ENCODE measurements around the gene PIGR.

The PIGR gene

DNA sequence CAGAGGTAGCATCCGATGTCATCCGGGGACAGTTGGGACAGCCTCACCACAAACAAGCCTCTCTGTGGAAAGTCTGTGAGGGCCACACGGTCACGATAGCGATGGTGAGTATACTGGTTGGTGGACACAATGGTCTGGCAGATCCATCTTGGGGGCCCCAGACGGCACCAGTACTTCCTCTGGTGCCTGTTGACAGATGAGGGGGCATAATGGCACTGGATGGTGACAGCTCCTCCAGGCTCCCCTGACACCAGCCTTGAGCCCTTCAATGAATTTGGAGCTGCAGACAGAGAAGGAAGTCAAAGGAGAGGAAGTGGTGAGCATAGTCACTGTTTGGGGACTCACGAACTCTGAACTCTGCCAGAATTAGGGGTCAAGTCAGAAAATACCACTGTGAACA is 16.0 kb upstream of the PIGR start:
- H3K4me3 ChIP-seq (ENCODE audit: low read depth in 1 of 2, low read length in 2 of 2): no peak overlapping the region
- no peaks in the 10 kb centered on the region for H3K27me3 ChIP-seq (ENCODE audit: control insufficient read depth in 1 of 2, insufficient read depth in 2 of 2, low read length in 2 of 2)
- H3K36me3 ChIP-seq (ENCODE audit: control insufficient read depth in 1 of 2, insufficient read depth in 2 of 2, low read length in 2 of 2): no peaks in the 10 kb centered on the region
- H3K9me3 ChIP-seq (ENCODE audit: control insufficient read depth in 1 of 2, low read length in 2 of 2): no peaks in the 10 kb centered on the region
- peaks cover 45 to 52% of the 10 kb centered on the region in 2 donors for H3K4me1 ChIP-seq (ENCODE audit: control insufficient read depth in 1 of 2, insufficient read depth in 2 of 2, low read length in 2 of 2)
- H3K9ac ChIP-seq (ENCODE audit: low read depth in 1 of 2, low read length in 2 of 2): no peak overlapping the region
- no peak overlapping the region for H3K27ac ChIP-seq (ENCODE audit: low read depth, low read length)

- no peaks in the 10 kb centered on the region for H3K27me3 ChIP-seq (ENCODE audit: control insufficient read depth in 1 of 2, insufficient read depth in 2 of 2, low read length in 2 of 2)
- H3K9me3 ChIP-seq (ENCODE audit: control insufficient read depth in 1 of 2, low read length in 2 of 2): no peaks in the 10 kb centered on the region
- no peak overlapping the region for H3K4me3 ChIP-seq (ENCODE audit: low read depth in 1 of 2, low read length in 2 of 2)
Observed at GRCh38 chr1:206961668-206962067, 15.4 kb upstream of the PIGR start.

GRCh38 chr1:206960676-206961386 is 14.6 kb upstream of the PIGR start:
- Histone ChIP-seq H3K4me3 (ENCODE audit: low read depth in 1 of 2, low read length in 2 of 2) (no peak overlapping the region), H3K4me1 (ENCODE audit: control insufficient read depth in 1 of 2, insufficient read depth in 2 of 2, low read length in 2 of 2) (peaks cover 40 to 57% of the 10 kb centered on the region in 2 donors), H3K27me3 (ENCODE audit: control insufficient read depth in 1 of 2, insufficient read depth in 2 of 2, low read length in 2 of 2) (no peaks in the 10 kb centered on the region), H3K27ac (ENCODE audit: low read depth, low read length) (no peak overlapping the region), H3K36me3 (ENCODE audit: control insufficient read depth in 1 of 2, insufficient read depth in 2 of 2, low read length in 2 of 2) (no peaks in the 10 kb centered on the region), H3K9ac (ENCODE audit: low read depth in 1 of 2, low read length in 2 of 2) (no peak overlapping the region), H3K9me3 (ENCODE audit: control insufficient read depth in 1 of 2, low read length in 2 of 2) (no peaks in the 10 kb centered on the region)

More at GRCh38 chr1:206961668-206962067, 15.4 kb upstream of the PIGR start:
- Histone ChIP-seq H3K9ac (ENCODE audit: low read depth in 1 of 2, low read length in 2 of 2) (no peak overlapping the region), H3K27ac (ENCODE audit: low read depth, low read length) (no peak overlapping the region), H3K36me3 (ENCODE audit: control insufficient read depth in 1 of 2, insufficient read depth in 2 of 2, low read length in 2 of 2) (no peaks in the 10 kb centered on the region), H3K4me1 (ENCODE audit: control insufficient read depth in 1 of 2, insufficient read depth in 2 of 2, low read length in 2 of 2) (peaks cover 40 to 52% of the 10 kb centered on the region in 2 donors)

DNA sequence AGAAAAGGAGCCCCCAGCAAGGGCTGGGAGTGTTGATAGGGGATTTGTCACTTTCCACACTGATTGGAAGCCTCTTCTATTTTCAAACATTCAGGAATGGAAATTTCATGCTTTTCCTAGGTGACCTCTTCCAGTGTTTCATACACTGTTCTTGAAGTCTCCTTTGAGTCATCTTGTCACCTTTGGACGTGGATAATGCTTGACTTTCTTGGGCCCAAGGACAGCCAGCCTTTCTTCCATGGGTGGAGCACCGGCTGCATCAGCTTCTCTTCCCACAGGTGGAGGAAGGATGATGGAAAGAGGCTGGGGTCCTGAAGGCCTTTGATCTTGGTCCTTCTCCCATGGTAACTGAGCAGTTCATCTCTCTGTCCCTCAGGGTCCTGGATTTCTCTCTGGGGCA is 11.9 kb upstream of the PIGR start:
- H3K27ac ChIP-seq (ENCODE audit: low read depth, low read length): no peak overlapping the region
- peaks cover 43 to 60% of the 10 kb centered on the region in 2 donors for H3K4me1 ChIP-seq (ENCODE audit: control insufficient read depth in 1 of 2, insufficient read depth in 2 of 2, low read length in 2 of 2)
- H3K4me3 ChIP-seq (ENCODE audit: low read depth in 1 of 2, low read length in 2 of 2): no peak overlapping the region
- H3K36me3 ChIP-seq (ENCODE audit: control insufficient read depth in 1 of 2, insufficient read depth in 2 of 2, low read length in 2 of 2): no peaks in the 10 kb centered on the region
- no peaks in the 10 kb centered on the region for H3K9me3 ChIP-seq (ENCODE audit: control insufficient read depth in 1 of 2, low read length in 2 of 2)
- no peak overlapping the region for H3K9ac ChIP-seq (ENCODE audit: low read depth in 1 of 2, low read length in 2 of 2)
- H3K27me3 ChIP-seq (ENCODE audit: control insufficient read depth in 1 of 2, insufficient read depth in 2 of 2, low read length in 2 of 2): no peaks in the 10 kb centered on the region

- H3K36me3 ChIP-seq (ENCODE audit: control insufficient read depth in 1 of 2, insufficient read depth in 2 of 2, low read length in 2 of 2): no peaks in the 10 kb centered on the region
- no peak overlapping the region for H3K27ac ChIP-seq (ENCODE audit: low read depth, low read length)
- H3K4me3 ChIP-seq (ENCODE audit: low read depth in 1 of 2, low read length in 2 of 2): no peak overlapping the region
- H3K27me3 ChIP-seq (ENCODE audit: control insufficient read depth in 1 of 2, insufficient read depth in 2 of 2, low read length in 2 of 2): no peaks in the 10 kb centered on the region
- no peaks in the 10 kb centered on the region for H3K9me3 ChIP-seq (ENCODE audit: control insufficient read depth in 1 of 2, low read length in 2 of 2)
- no peak overlapping the region for H3K9ac ChIP-seq (ENCODE audit: low read depth in 1 of 2, low read length in 2 of 2)
- H3K4me1 ChIP-seq (ENCODE audit: control insufficient read depth in 1 of 2, insufficient read depth in 2 of 2, low read length in 2 of 2): peaks cover 44 to 58% of the 10 kb centered on the region in 2 donors
Observed at GRCh38 chr1:206957639-206958038, 11.4 kb upstream of the PIGR start.

GRCh38 chr1:206955476-206956451 is 9.5 kb upstream of the PIGR start:
- no peaks in the 10 kb centered on the region for H3K27me3 ChIP-seq (ENCODE audit: control insufficient read depth in 1 of 2, insufficient read depth in 2 of 2, low read length in 2 of 2)
- H3K9ac ChIP-seq (ENCODE audit: low read depth in 1 of 2, low read length in 2 of 2): peak overlapping the region in 1 of 2 donors; percentile 25
- H3K4me1 ChIP-seq (ENCODE audit: control insufficient read depth in 1 of 2, insufficient read depth in 2 of 2, low read length in 2 of 2): peaks cover 61 to 77% of the 10 kb centered on the region in 2 donors

DNA sequence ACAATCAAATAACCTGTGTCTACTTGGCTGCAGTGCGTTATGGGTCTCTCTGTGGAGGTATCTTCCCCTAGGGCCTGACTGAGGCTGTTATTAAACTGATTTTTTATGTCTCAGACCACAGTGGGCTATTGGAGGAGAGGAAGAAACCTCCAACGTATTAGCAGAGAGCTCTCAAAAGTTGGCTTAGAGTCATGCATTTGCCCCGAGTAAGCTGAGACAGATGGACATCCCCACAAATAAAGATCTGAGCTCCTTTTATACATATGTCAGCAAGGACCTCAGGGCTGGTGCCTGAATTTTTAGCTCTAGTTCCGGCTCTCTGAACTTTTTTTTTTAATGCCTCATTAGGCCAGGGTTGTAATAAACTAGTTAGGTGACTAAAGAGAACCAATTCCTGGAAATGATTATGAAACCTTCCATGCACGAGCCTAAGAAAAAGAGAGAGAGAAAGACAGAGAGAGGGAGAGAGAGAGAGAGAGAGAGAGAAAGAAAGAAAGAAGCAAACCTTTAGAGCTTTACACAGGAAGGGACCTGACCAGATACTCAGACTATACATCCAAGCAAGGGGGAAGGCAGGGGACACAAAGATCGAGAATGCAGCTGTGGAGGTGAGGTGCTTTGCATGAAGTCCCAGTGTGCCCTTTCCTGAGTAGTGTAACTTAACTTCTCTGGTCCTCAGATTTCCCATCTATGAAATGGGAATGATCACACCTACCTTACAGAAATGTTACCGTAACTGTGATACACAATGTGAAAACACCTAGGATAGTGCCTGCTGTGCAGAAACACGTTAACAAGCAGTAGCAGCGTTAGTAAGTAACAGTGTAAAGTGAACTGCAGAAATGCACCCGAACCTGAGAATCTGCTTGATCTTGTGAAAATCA is 8.4 kb upstream of the PIGR start:
- no peaks in the 10 kb centered on the region for H3K9me3 ChIP-seq (ENCODE audit: control insufficient read depth in 1 of 2, low read length in 2 of 2)
- H3K4me1 ChIP-seq (ENCODE audit: control insufficient read depth in 1 of 2, insufficient read depth in 2 of 2, low read length in 2 of 2): peaks cover 62 to 81% of the 10 kb centered on the region in 2 donors
- no peaks in the 10 kb centered on the region for H3K27me3 ChIP-seq (ENCODE audit: control insufficient read depth in 1 of 2, insufficient read depth in 2 of 2, low read length in 2 of 2)
- H3K9ac ChIP-seq (ENCODE audit: low read depth in 1 of 2, low read length in 2 of 2): peak overlapping the region; percentile 5 to 25
- no peaks in the 10 kb centered on the region for H3K36me3 ChIP-seq (ENCODE audit: control insufficient read depth in 1 of 2, insufficient read depth in 2 of 2, low read length in 2 of 2)
- peak overlapping the region; percentile 35 to 43 for H3K4me3 ChIP-seq (ENCODE audit: low read depth in 1 of 2, low read length in 2 of 2)
- H3K27ac ChIP-seq (ENCODE audit: low read depth, low read length): peak overlapping the region; percentile 53

More at GRCh38 chr1:206955476-206956451, 9.5 kb upstream of the PIGR start:
- peak overlapping the region; percentile 53 for H3K27ac ChIP-seq (ENCODE audit: low read depth, low read length)
- no peaks in the 10 kb centered on the region for H3K36me3 ChIP-seq (ENCODE audit: control insufficient read depth in 1 of 2, insufficient read depth in 2 of 2, low read length in 2 of 2)
- no peaks in the 10 kb centered on the region for H3K9me3 ChIP-seq (ENCODE audit: control insufficient read depth in 1 of 2, low read length in 2 of 2)
- H3K4me3 ChIP-seq (ENCODE audit: low read depth in 1 of 2, low read length in 2 of 2): peak overlapping the region; percentile 35 to 43

- no peak overlapping the region for H3K4me3 ChIP-seq (ENCODE audit: low read depth in 1 of 2, low read length in 2 of 2)
- H3K27ac ChIP-seq (ENCODE audit: low read depth, low read length): peak overlapping the region; percentile 53
- H3K9me3 ChIP-seq (ENCODE audit: control insufficient read depth in 1 of 2, low read length in 2 of 2): no peaks in the 10 kb centered on the region
- no peaks in the 10 kb centered on the region for H3K27me3 ChIP-seq (ENCODE audit: control insufficient read depth in 1 of 2, insufficient read depth in 2 of 2, low read length in 2 of 2)
- no peaks in the 10 kb centered on the region for H3K36me3 ChIP-seq (ENCODE audit: control insufficient read depth in 1 of 2, insufficient read depth in 2 of 2, low read length in 2 of 2)
- H3K4me1 ChIP-seq (ENCODE audit: control insufficient read depth in 1 of 2, insufficient read depth in 2 of 2, low read length in 2 of 2): peaks cover 69 to 92% of the 10 kb centered on the region in 2 donors
- H3K9ac ChIP-seq (ENCODE audit: low read depth in 1 of 2, low read length in 2 of 2): peak overlapping the region; percentile 0 to 5
Observed at GRCh38 chr1:206953626-206954025, 7.4 kb upstream of the PIGR start.

- Histone ChIP-seq H3K9me3 (ENCODE audit: control insufficient read depth in 1 of 2, low read length in 2 of 2) (no peaks in the 10 kb centered on the region), H3K36me3 (ENCODE audit: control insufficient read depth in 1 of 2, insufficient read depth in 2 of 2, low read length in 2 of 2) (no peaks in the 10 kb centered on the region), H3K9ac (ENCODE audit: low read depth in 1 of 2, low read length in 2 of 2) (peak overlapping the region; percentile 0 to 5), H3K27me3 (ENCODE audit: control insufficient read depth in 1 of 2, insufficient read depth in 2 of 2, low read length in 2 of 2) (no peaks in the 10 kb centered on the region), H3K27ac (ENCODE audit: low read depth, low read length) (peak overlapping the region; percentile 53), H3K4me1 (ENCODE audit: control insufficient read depth in 1 of 2, insufficient read depth in 2 of 2, low read length in 2 of 2) (peaks cover 70 to 92% of the 10 kb centered on the region in 2 donors), H3K4me3 (ENCODE audit: low read depth in 1 of 2, low read length in 2 of 2) (no peak overlapping the region)
Observed at GRCh38 chr1:206953126-206953525, 6.9 kb upstream of the PIGR start.
